Osteoblast (primary cell): ENCODE measurements around the gene NPIPA8. TPM values are rescaled to one million over a fixed set of nuclear protein-coding genes. Genes with fewer than 3 reads are reported as not detected.
"Not testable (repeated sequence)": the region's sequence is repeated elsewhere in the genome, so short reads cannot be mapped to it uniquely, and the experiment has no call there.

Source experiments
- DNase-seq: peaks from one replicate; pipeline ENCODE4 v3.0.0; 2011; ENCODE audit warnings: low spot score, mixed read lengths; ENCODE audit not compliant: insufficient read length; ENCODE audit errors: missing footprints
- H2AFZ ChIP-seq: 2 replicates; pipeline ENCODE4 v1.6.0; 2011; ENCODE audit warnings: mild to moderate bottlenecking, low read length
- H3K27ac ChIP-seq: 2 replicates; pipeline ENCODE4 v1.5.1; 2011; ENCODE audit warnings: mild to moderate bottlenecking, low read depth, low read length, moderate library complexity
- H3K27me3 ChIP-seq: 2 replicates; pipeline ENCODE4 v1.6.0; 2012; ENCODE audit warnings: mild to moderate bottlenecking, control low read depth, inconsistent platforms, low read length, moderate library complexity; ENCODE audit not compliant: insufficient read depth
- H3K36me3 ChIP-seq: 2 replicates; pipeline ENCODE4 v1.5.1; 2011; ENCODE audit warnings: mild to moderate bottlenecking, low read length, control low read depth, moderate library complexity; ENCODE audit not compliant: insufficient read depth
- H3K4me1 ChIP-seq: 2 replicates; pipeline ENCODE4 v1.5.1; 2011; ENCODE audit warnings: mild to moderate bottlenecking, low read length, control low read depth, moderate library complexity; ENCODE audit not compliant: insufficient read depth
- H3K4me2 ChIP-seq: 2 replicates; pipeline ENCODE4 v1.6.0; 2011; ENCODE audit warnings: mild to moderate bottlenecking, low read length; ENCODE audit not compliant: insufficient read depth
- H3K4me3 ChIP-seq: fragments of 200-600 bp; sonication (generic); 3 replicates; pipeline ENCODE4 v1.5.1; 2012; ENCODE audit warnings: mild to moderate bottlenecking, low read length, inconsistent platforms; ENCODE audit not compliant: insufficient read depth
- H3K79me2 ChIP-seq: 2 replicates; pipeline ENCODE4 v1.6.0; 2012; ENCODE audit warnings: mild to moderate bottlenecking, low read length, control low read depth, inconsistent platforms; ENCODE audit not compliant: insufficient read depth
- H3K9me3 ChIP-seq: 2 replicates; pipeline ENCODE4 v1.5.1; 2011; ENCODE audit warnings: low read depth, low read length, control low read depth
- H4K20me1 ChIP-seq: 2 replicates; pipeline ENCODE4 v1.6.0; 2012; ENCODE audit warnings: mild to moderate bottlenecking, low read length, control low read depth; ENCODE audit not compliant: insufficient read depth
- small RNA-seq: library from RNA; depleted of rRNA; stranded (forward); fragments of <200 nt; gene quantifications from one replicate; pipeline ENCODE3, GENCODE V24; 2012
- total RNA-seq: library from RNA; depleted of rRNA; stranded (reverse); fragments of >200 nt; gene quantifications from 2 replicates; pipeline ENCODE4 v1.2.3, GENCODE V29; 2012

Gene NPIPA8
- total RNA-seq, 1 donor: not detected

DNA sequence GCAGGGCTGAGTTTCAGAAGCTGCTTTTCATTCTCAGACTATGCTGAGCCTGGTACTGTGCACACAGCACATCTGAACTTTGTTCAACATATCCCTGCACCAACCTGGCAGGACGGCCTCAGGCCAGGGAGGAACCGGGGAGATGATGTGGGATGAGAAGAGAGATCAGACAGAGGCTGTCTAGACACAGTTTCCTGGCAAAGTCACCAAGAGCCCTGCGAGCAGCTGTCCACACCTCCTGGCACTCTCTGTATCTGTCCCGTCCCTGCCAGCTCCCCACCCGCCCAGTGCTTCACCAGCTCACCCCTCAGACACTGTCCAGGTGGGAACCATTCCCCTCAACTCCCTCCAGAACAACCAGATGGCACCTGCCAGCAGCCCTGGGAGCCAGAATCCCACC, 42.2 kb downstream of the NPIPA8 start:
- not testable (repeated sequence) for H3K9me3 ChIP-seq, H3K27me3 ChIP-seq, H3K36me3 ChIP-seq

DNA sequence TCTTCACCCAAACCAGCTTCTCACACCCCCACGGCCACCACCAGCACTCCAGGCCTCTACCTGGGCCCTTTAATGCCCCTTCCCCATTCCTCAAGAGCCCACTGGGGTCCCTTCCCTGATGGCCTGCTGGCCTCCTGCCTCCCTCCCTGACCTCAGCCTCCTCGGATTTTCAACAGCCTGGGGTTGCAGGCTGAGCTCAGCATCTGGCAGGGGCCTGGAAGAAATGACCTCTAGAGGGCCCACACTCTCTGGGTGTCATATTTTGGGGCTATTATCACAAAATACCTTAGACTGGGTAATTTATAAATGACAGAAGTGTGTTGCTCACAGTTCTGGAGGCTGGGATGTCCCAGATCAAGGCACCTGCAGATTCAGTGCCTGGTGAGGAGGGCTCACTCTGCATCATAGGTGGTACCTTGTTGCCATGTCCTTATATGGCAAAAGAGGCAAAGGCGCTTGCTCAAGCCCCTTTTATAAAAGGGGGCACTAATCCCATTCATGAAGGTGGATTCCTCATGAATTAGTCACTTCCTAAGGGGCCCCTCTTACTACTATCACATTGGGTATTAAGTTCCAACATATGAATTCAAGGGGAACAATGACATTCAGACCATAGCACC, 43.1 kb downstream of the NPIPA8 start:
- not testable (repeated sequence) for H4K20me1 ChIP-seq, H3K9me3 ChIP-seq, H3K79me2 ChIP-seq, H3K4me3 ChIP-seq, H3K4me1 ChIP-seq, H3K36me3 ChIP-seq, H2AFZ ChIP-seq, H3K27me3 ChIP-seq, H3K4me2 ChIP-seq, DNase-seq, H3K27ac ChIP-seq

More for the DNA sequence above, 42.2 kb downstream of the NPIPA8 start:
- H4K20me1 ChIP-seq, DNase-seq, H3K79me2 ChIP-seq, H3K27ac ChIP-seq, H3K4me3 ChIP-seq, H2AFZ ChIP-seq, H3K4me2 ChIP-seq, H3K4me1 ChIP-seq: not testable (repeated sequence)

DNA sequence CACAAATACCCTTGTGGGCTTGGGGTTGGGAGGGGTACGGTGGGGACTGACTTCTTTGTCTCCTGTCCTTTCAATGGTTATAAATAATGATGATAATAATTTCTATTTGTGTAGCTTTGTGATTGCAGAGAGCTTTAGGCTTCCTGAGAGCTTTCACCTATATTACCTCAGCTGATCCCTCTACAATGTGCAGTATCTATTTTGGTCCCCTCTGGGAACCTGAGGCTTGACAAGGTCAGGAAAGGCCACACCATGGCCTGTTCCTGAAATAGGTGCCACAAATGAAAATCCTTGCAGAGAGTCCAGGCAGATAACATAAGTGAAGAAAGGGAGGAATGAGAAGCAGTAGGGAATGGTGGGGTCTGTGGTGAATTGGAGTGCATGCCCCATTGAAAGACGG, 45.6 kb downstream of the NPIPA8 start:
- H3K36me3 ChIP-seq, H3K4me3 ChIP-seq, H3K4me2 ChIP-seq, H3K27me3 ChIP-seq, DNase-seq, H3K79me2 ChIP-seq, H3K4me1 ChIP-seq, H3K9me3 ChIP-seq, H2AFZ ChIP-seq, H3K27ac ChIP-seq, H4K20me1 ChIP-seq: not testable (repeated sequence)

DNA sequence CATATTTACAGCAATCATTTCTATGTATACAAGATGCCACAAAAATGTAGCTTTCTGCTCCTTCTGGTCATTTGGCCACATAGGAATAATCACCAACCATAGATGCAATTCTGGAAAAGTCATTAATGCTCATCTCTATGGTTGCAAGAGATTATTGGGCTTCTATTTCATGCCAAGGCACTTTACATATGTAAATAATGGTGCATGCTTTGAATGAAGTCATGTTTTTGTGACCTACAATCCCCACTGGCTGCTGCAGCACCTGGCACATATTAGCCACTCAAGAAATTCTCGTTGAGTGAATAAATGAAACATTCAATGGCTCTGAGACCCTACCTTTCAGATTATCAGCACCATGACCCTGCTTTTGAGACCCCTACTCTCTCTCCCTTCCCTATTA, 50.2 kb downstream of the NPIPA8 start:
- H2AFZ ChIP-seq, H3K79me2 ChIP-seq, H3K36me3 ChIP-seq, H3K27ac ChIP-seq, H3K4me1 ChIP-seq, H3K4me3 ChIP-seq, H3K4me2 ChIP-seq, DNase-seq, H3K9me3 ChIP-seq, H3K27me3 ChIP-seq, H4K20me1 ChIP-seq: not testable (repeated sequence)

DNA sequence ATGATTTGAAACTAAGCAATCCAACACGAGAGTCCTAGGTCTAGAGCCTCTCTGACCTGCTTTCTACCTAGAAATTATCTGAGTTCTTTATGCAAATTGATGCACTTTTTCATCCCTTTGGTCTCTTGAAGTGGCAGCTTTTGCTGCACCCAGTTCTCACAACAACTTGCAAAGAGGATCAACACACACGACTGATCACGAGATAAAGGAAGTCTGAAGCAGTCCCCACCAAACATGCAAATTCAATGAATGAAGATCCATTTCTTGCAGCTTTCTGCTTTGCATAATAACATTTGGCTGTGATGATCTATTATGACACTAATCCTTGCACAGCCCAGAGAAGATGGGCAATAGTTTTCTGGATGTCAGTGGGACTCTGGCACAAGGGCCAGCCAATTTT, 56.2 kb downstream of the NPIPA8 start:
- not testable (repeated sequence) for H3K36me3 ChIP-seq, H2AFZ ChIP-seq, H3K4me2 ChIP-seq, H3K27me3 ChIP-seq, H3K27ac ChIP-seq, H3K4me1 ChIP-seq, H3K4me3 ChIP-seq, H4K20me1 ChIP-seq, H3K9me3 ChIP-seq, H3K79me2 ChIP-seq, DNase-seq

DNA sequence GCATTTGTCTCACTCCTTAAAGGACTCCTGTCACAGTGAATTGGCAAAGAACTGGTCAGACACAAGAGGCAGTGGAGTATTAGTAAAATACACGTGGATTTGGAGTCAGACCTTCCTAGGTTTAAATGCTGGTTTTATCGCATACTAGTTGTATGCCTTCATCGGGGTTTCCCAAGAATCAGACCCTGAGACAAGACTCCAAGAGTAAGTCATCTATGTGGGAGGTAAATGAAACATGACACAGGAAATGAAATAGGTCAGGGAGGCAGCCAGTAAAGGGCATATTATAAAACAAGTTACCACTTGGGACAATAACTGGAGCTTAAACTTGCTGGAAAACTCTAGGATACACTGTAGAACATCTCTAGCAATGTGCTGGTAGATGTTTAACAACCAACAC, 59.8 kb downstream of the NPIPA8 start:
- not testable (repeated sequence) for H3K4me3 ChIP-seq, H3K27ac ChIP-seq, DNase-seq, H3K36me3 ChIP-seq, H2AFZ ChIP-seq, H4K20me1 ChIP-seq, H3K27me3 ChIP-seq, H3K4me2 ChIP-seq, H3K4me1 ChIP-seq, H3K79me2 ChIP-seq, H3K9me3 ChIP-seq

DNA sequence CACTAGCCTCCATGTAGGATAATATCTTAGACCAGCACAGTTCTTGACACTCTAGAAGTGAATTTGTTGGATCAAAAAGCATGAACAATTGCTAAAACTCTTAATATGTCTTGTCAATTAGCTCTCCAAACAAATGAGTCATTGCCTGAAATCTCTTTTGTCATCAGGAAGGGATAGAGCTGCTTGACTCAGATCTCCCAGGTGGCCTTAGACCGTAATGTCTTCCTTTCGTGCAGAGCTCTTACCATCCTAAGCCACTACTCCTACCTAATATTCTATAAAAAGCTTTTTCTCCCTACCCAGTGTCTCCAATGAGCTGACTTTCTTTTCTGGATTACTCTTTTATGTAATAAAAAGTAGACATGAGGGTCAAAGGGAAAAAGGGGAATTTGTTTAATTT, 66.4 kb downstream of the NPIPA8 start:
- H3K36me3 ChIP-seq: not testable (repeated sequence)

More for the DNA sequence above, 66.4 kb downstream of the NPIPA8 start:
- not testable (repeated sequence) for H3K4me3 ChIP-seq, H3K9me3 ChIP-seq, H3K79me2 ChIP-seq, H3K27me3 ChIP-seq, H3K27ac ChIP-seq, H3K4me2 ChIP-seq, H4K20me1 ChIP-seq, DNase-seq, H3K4me1 ChIP-seq, H2AFZ ChIP-seq

Small RNAs within 50 kb of the gene (small RNA-seq; reads per million reads assigned to genes)
- gene AC126755.6 (not detected), gene MIR6511A4 (not detected), gene MIR6770-3 (not detected)

Other genes starting within 250 kb of the NPIPA8 start
- 92.5 and 106 TPM in 2 replicates for gene NOMO2, start 225.4 kb upstream of the NPIPA8 start, total RNA-seq